AG09319 (cell line): ENCODE data around the gene FAM153A.
"Not testable (repeated sequence)": the region's sequence is repeated elsewhere in the genome, so short reads cannot be mapped to it uniquely, and the experiment has no call there.

Source experiments
- DNase-seq: peaks from one replicate; pipeline ENCODE4 v3.0.0-alpha.2; 2010; ENCODE audit warnings: low read depth; ENCODE audit errors: extremely low read depth

FAM153A gene

GRCh38 chr5:177747354-177747753 is 35.3 kb downstream of the FAM153A start:
- not testable (repeated sequence) for DNase-seq

GRCh38 chr5:177724858-177725257 is 57.8 kb downstream of the FAM153A start:
- not testable (repeated sequence) for DNase-seq

GRCh38 chr5:177723831-177724485 is 58.7 kb downstream of the FAM153A start:
- not testable (repeated sequence) for DNase-seq

GRCh38 chr5:177722829-177723228 is 59.9 kb downstream of the FAM153A start:
- DNase-seq: not testable (repeated sequence)

GRCh38 chr5:177719989-177720388 is 62.7 kb downstream of the FAM153A start:
- DNase-seq: not testable (repeated sequence)

GRCh38 chr5:177715423-177715822 is 67.3 kb downstream of the FAM153A start:
- DNase-seq: not testable (repeated sequence)

GRCh38 chr5:177696100-177696499 is 86.6 kb downstream of the FAM153A start:
- DNase-seq: not testable (repeated sequence)

- not testable (repeated sequence) for DNase-seq
Observed at GRCh38 chr5:177695356-177695930, 87.3 kb downstream of the FAM153A start.

- not testable (repeated sequence) for DNase-seq
Observed at GRCh38 chr5:177694518-177694835, 88.2 kb downstream of the FAM153A start.

GRCh38 chr5:177693671-177694517 is 88.8 kb downstream of the FAM153A start:
- DNase-seq: not testable (repeated sequence)

GRCh38 chr5:177692969-177693368 is 89.7 kb downstream of the FAM153A start:
- DNase-seq: not testable (repeated sequence)

GRCh38 chr5:177692507-177692906 is 90.2 kb downstream of the FAM153A start:
- not testable (repeated sequence) for DNase-seq

- DNase-seq: not testable (repeated sequence)
Observed at GRCh38 chr5:177689011-177689610, 93.6 kb downstream of the FAM153A start.

- not testable (repeated sequence) for DNase-seq
Observed at GRCh38 chr5:177688091-177688490, 94.6 kb downstream of the FAM153A start.

GRCh38 chr5:177681920-177682319 is 100.8 kb downstream of the FAM153A start:
- not testable (repeated sequence) for DNase-seq
